Transverse colon (tissue), 4 donors: ENCODE results near the gene DCD.

Experiments used
- CTCF ChIP-seq, 5 experiments: fragments of 200-600 bp in 3 of 5; fragments of 450-650 bp in 2 of 5; sonication (generic) in 3 of 5; IDR thresholded peaks; 1 replicate in 2 of 5; 2 replicates in 3 of 5; pipeline ENCODE4 v1.5.1; 2016 to 2017; ENCODE audit warnings: antibody characterized with exemption in 5 of 5, inconsistent platforms in 3 of 5, mild to moderate bottlenecking in 2 of 5, moderate library complexity in 1 of 5
- EP300 ChIP-seq: sonication (generic); formaldehyde crosslinking; IDR thresholded peaks from one replicate; pipeline ENCODE4 v1.6.1; 2017; ENCODE audit warnings: antibody characterized with exemption, low read depth
- POLR2A ChIP-seq: fragments of 450-650 bp; IDR thresholded peaks from one replicate; pipeline ENCODE4 v1.6.1; 2016; ENCODE audit warnings: antibody characterized with exemption, mild to moderate bottlenecking, moderate library complexity
- POLR2AphosphoS5 ChIP-seq, 3 donors: sonication (generic); formaldehyde crosslinking; IDR thresholded peaks; one replicate each; pipeline ENCODE4 v1.6.1; 2016; ENCODE audit warnings: antibody characterized with exemption in 3 of 3

GRCh38 chr12:54683398-54683797 lies 35.2 kb upstream of the DCD start:
- no peak for TF ChIP-seq CTCF (IDR thresholded peaks at IDR 0.05)
- TF ChIP-seq POLR2AphosphoS5 (IDR thresholded peaks at IDR 0.05): no peak
- no peak for TF ChIP-seq EP300
- TF ChIP-seq POLR2A: no peak
